GM21786 (cell line): ENCODE measurements around the gene CACNG4.
"Not testable (repeated sequence)": the region's sequence is repeated elsewhere in the genome, so short reads cannot be mapped to it uniquely, and the experiment has no call there.

ENCODE experiments used
- ATAC-seq: cut with Tn5 transposase; IDR thresholded peaks from one replicate; pipeline ENCODE4 v1.9.1; 2021; ENCODE audit not compliant: unreplicated experiment

The CACNG4 gene

GRCh38 chr17:66963521-66963908 is 992 bp upstream of the CACNG4 start:
- no peak for ATAC-seq

- no peak for ATAC-seq
Observed at GRCh38 chr17:66964930-66965800, 658 bp downstream of the CACNG4 start.

GRCh38 chr17:66965801-66966262 is 1.3 kb downstream of the CACNG4 start:
- ATAC-seq, result no peak

- ATAC-seq, result no peak
Observed at GRCh38 chr17:66966298-66966697, 1.8 kb downstream of the CACNG4 start.

- ATAC-seq, result no peak
Observed at GRCh38 chr17:66966704-66967418, 2.4 kb downstream of the CACNG4 start.

- ATAC-seq, result no peak
Observed at GRCh38 chr17:66967837-66968543, 3.5 kb downstream of the CACNG4 start.

GRCh38 chr17:66968916-66969315 is 4.4 kb downstream of the CACNG4 start:
- ATAC-seq, result no peak

- no peak for ATAC-seq
Observed at GRCh38 chr17:66970140-66970539, 5.6 kb downstream of the CACNG4 start.

GRCh38 chr17:66970797-66971196 is 6.3 kb downstream of the CACNG4 start:
- ATAC-seq, result no peak

- no peak for ATAC-seq
Observed at GRCh38 chr17:66971264-66971663, 6.8 kb downstream of the CACNG4 start.

GRCh38 chr17:66971730-66972441 is 7.4 kb downstream of the CACNG4 start:
- ATAC-seq, result no peak

GRCh38 chr17:66972442-66972830 is 7.9 kb downstream of the CACNG4 start:
- not testable (repeated sequence) for ATAC-seq

- no peak for ATAC-seq
Observed at GRCh38 chr17:66975188-66975587, 10.7 kb downstream of the CACNG4 start.

GRCh38 chr17:66975614-66976378 is 11.3 kb downstream of the CACNG4 start:
- no peak for ATAC-seq

- no peak for ATAC-seq
Observed at GRCh38 chr17:66976379-66976663, 11.8 kb downstream of the CACNG4 start.

GRCh38 chr17:66976781-66977201 is 12.3 kb downstream of the CACNG4 start:
- no peak for ATAC-seq

GRCh38 chr17:66978514-66979061 is 14.1 kb downstream of the CACNG4 start:
- no peak for ATAC-seq

GRCh38 chr17:66980896-66981295 is 16.4 kb downstream of the CACNG4 start:
- ATAC-seq, result no peak

- no peak for ATAC-seq
Observed at GRCh38 chr17:66981983-66982508, 17.5 kb downstream of the CACNG4 start.
